Bronchial epithelial cell (primary cell): ENCODE results near the gene SLC9A9. TPM values are rescaled to one million over a fixed set of nuclear protein-coding genes. Genes with fewer than 3 reads are reported as not detected.

ENCODE experiments used
- DNase-seq: peaks from one replicate; pipeline ENCODE4 v3.0.0-alpha.2; 2010; ENCODE audit warnings: low read depth
- FAIRE-seq: peaks from 2 replicates; lab custom pipeline; 2011; peaks lifted over from hg19 to GRCh38; lab: Jason Lieb, UNC
- H3K27me3 ChIP-seq: 2 replicates; pipeline ENCODE4 v1.5.1; 2011; ENCODE audit warnings: low read length; ENCODE audit not compliant: control insufficient read depth, insufficient read depth
- H3K36me3 ChIP-seq: 2 replicates; pipeline ENCODE4 v1.5.1; 2011; ENCODE audit warnings: low read length; ENCODE audit not compliant: control insufficient read depth, insufficient read depth
- H3K4me3 ChIP-seq: 2 replicates; pipeline ENCODE4 v1.5.1; 2011; ENCODE audit warnings: mild to moderate bottlenecking, low read depth, low read length, control low read depth
- CTCF ChIP-seq: IDR thresholded peaks from 2 replicates; pipeline ENCODE4 v1.5.1; 2011; ENCODE audit warnings: mild to moderate bottlenecking, moderate library complexity, low read length, control low read depth, inconsistent platforms; ENCODE audit not compliant: insufficient read depth, severe bottlenecking
- total RNA-seq: library from RNA; depleted of rRNA; stranded (reverse); fragments of >200 nt; gene quantifications from 2 replicates; pipeline ENCODE4 v1.2.1, GENCODE V29; 2014

The SLC9A9 gene
- total RNA-seq, 1 donor from 2014 or later, result 1.3 TPM

- FAIRE-seq, result peak; percentile 55
- Histone ChIP-seq H3K36me3 (no peaks in the 10 kb centered on the region), H3K27me3 (no peaks in the 10 kb centered on the region), H3K4me3 (no peak overlapping the region)
- DNase-seq, result peak; percentile 84
- TF ChIP-seq CTCF, result peak; percentile 65
Observed at GRCh38 chr3:143644370-143645089, 203.7 kb downstream of the SLC9A9 start.

- FAIRE-seq (no peak), DNase-seq (no peak)
- Histone ChIP-seq H3K27me3 (no peaks in the 10 kb centered on the region), H3K36me3 (no peaks in the 10 kb centered on the region), H3K4me3 (no peak overlapping the region)
- TF ChIP-seq CTCF, result no peak
Observed at GRCh38 chr3:143643905-143644304, 204.4 kb downstream of the SLC9A9 start.

GRCh38 chr3:143640774-143641173 lies 207.5 kb downstream of the SLC9A9 start:
- DNase-seq (no peak), FAIRE-seq (no peak)
- no peaks in the 10 kb centered on the region for H3K27me3 ChIP-seq
- no peak for TF ChIP-seq CTCF
- H3K4me3 ChIP-seq, result no peak overlapping the region
- H3K36me3 ChIP-seq, result no peaks in the 10 kb centered on the region

GRCh38 chr3:143637133-143637532 lies 211.1 kb downstream of the SLC9A9 start:
- TF ChIP-seq CTCF, result no peak
- no peaks in the 10 kb centered on the region for H3K36me3 ChIP-seq
- no peak overlapping the region for H3K4me3 ChIP-seq
- FAIRE-seq (no peak), DNase-seq (no peak)
- H3K27me3 ChIP-seq, result no peaks in the 10 kb centered on the region

- TF ChIP-seq CTCF, result no peak
- DNase-seq (no peak), FAIRE-seq (no peak)
- Histone ChIP-seq H3K36me3 (no peaks in the 10 kb centered on the region), H3K4me3 (no peak overlapping the region), H3K27me3 (no peaks in the 10 kb centered on the region)
Observed at GRCh38 chr3:143634991-143635390, 213.3 kb downstream of the SLC9A9 start.

GRCh38 chr3:143634427-143634826 lies 213.8 kb downstream of the SLC9A9 start:
- Histone ChIP-seq H3K27me3 (no peaks in the 10 kb centered on the region), H3K4me3 (no peak overlapping the region), H3K36me3 (no peaks in the 10 kb centered on the region)
- DNase-seq (no peak), FAIRE-seq (no peak)
- no peak for TF ChIP-seq CTCF
